ENCODE data around the gene KRT15.

The KRT15 gene

GRCh38 chr17:41476866-41477815, 41.5 kb downstream of the KRT15 start:
- DNase-seq = no peak

- DNase-seq = no peak
These were observed 43.3 kb downstream of the KRT15 start for GRCh38 chr17:41475421-41475820.

- no peak for DNase-seq
These were observed 43.8 kb downstream of the KRT15 start for GRCh38 chr17:41474863-41475262.

- DNase-seq = no peak
These were observed 50.3 kb downstream of the KRT15 start for GRCh38 chr17:41468346-41468745.

GRCh38 chr17:41467561-41467960, 51.1 kb downstream of the KRT15 start:
- no peak for DNase-seq

GRCh38 chr17:41466988-41467387, 51.7 kb downstream of the KRT15 start, which contains the start of gene KRT32:
TSS of gene KRT32 (minus strand) at chr17:41467386. CDS start at chr17:41467325, 61 bp downstream.
- no peak for DNase-seq

- DNase-seq = no peak
These were observed 54.0 kb downstream of the KRT15 start for GRCh38 chr17:41464682-41465081.

GRCh38 chr17:41464173-41464572, 54.5 kb downstream of the KRT15 start:
- DNase-seq = no peak

GRCh38 chr17:41463746-41464145, 54.9 kb downstream of the KRT15 start:
- DNase-seq = no peak

Data from activated CD4-positive, alpha-beta T cell treated with anti-CD3 and anti-CD28 coated beads, Interleukin-2, amount 50 U/mL, for 48 hours (primary cell).